NCI-H526 treated with DMSO at 0.1 percent for 48 hours (cell line): Measurements from ENCODE around the gene OR2J1.
"Not testable (repeated sequence)": the region's sequence is repeated elsewhere in the genome, so short reads cannot be mapped to it uniquely, and the experiment has no call there.

Experiments used
- DNase-seq: peaks from one replicate; lab custom pipeline; 2025; lab: John Stamatoyannopoulos, UW

Gene OR2J1

GRCh38 chr6:29099190-29099589, at the start of gene OR2J1:
TSS of gene OR2J1 (plus strand) at chr6:29099490. CDS start at chr6:29100943, 1,453 bp downstream.
- no peak for DNase-seq

GRCh38 chr6:29051680-29052079, 47.6 kb upstream of the OR2J1 start:
- DNase-seq, result no peak

- DNase-seq, result no peak
Measured at GRCh38 chr6:29071831-29072723, 27.2 kb upstream of the OR2J1 start.

GRCh38 chr6:29079203-29079602, 20.1 kb upstream of the OR2J1 start:
- DNase-seq, result no peak

- no peak for DNase-seq
Measured at GRCh38 chr6:29081312-29081711, 18.0 kb upstream of the OR2J1 start.

GRCh38 chr6:29082457-29082856, 16.8 kb upstream of the OR2J1 start:
- DNase-seq, result no peak

GRCh38 chr6:29087213-29087612, 12.1 kb upstream of the OR2J1 start, which contains the start of gene OR2B3:
TSS of gene OR2B3 (minus strand) at chr6:29087313. CDS start at chr6:29087248, 65 bp downstream.
- DNase-seq, result no peak

GRCh38 chr6:29092957-29093356, 6.3 kb upstream of the OR2J1 start:
- no peak for DNase-seq

- DNase-seq, result no peak
Measured at GRCh38 chr6:29097803-29098202, 1.5 kb upstream of the OR2J1 start.

- no peak for DNase-seq
Measured at GRCh38 chr6:29107758-29108157, 8.5 kb downstream of the OR2J1 start, which contains the start of gene OR2J3. TSS of gene OR2J3 (plus strand) at chr6:29108058. CDS start at chr6:29111891, 3,833 bp downstream.

- no peak for DNase-seq
Measured at GRCh38 chr6:29112135-29112534, 12.8 kb downstream of the OR2J1 start.

GRCh38 chr6:29114964-29115363, 15.7 kb downstream of the OR2J1 start:
- DNase-seq, result not testable (repeated sequence)

GRCh38 chr6:29129326-29130012, 30.2 kb downstream of the OR2J1 start:
- no peak for DNase-seq

- DNase-seq, result no peak
Measured at GRCh38 chr6:29130644-29131043, 31.4 kb downstream of the OR2J1 start.

GRCh38 chr6:29131691-29132090, 32.4 kb downstream of the OR2J1 start:
- no peak for DNase-seq

GRCh38 chr6:29137724-29138123, 38.4 kb downstream of the OR2J1 start:
- DNase-seq, result no peak

- no peak for DNase-seq
Measured at GRCh38 chr6:29141606-29142005, 42.3 kb downstream of the OR2J1 start.

- DNase-seq, result no peak
Measured at GRCh38 chr6:29142309-29142708, 43.0 kb downstream of the OR2J1 start.

GRCh38 chr6:29146179-29146578, 46.9 kb downstream of the OR2J1 start:
- no peak for DNase-seq

- no peak for DNase-seq
Measured at GRCh38 chr6:29147074-29147473, 47.8 kb downstream of the OR2J1 start.

- DNase-seq, result not testable (repeated sequence)
Measured at GRCh38 chr6:29149444-29149843, 50.2 kb downstream of the OR2J1 start.
